Measurements from ENCODE around the gene TUBA1A. TPM values are rescaled to one million over a fixed set of nuclear protein-coding genes. Genes with fewer than 3 reads are reported as not detected.
"Not testable (repeated sequence)": the region's sequence is repeated elsewhere in the genome, so short reads cannot be mapped to it uniquely, and the experiment has no call there.

Gene TUBA1A
- total RNA-seq, 1 donor from 2014 or later = 1,186 TPM

GRCh38 chr12:49160399-49160798 lies 28.5 kb downstream of the TUBA1A start:
- no peak for DNase-seq (ENCODE audit: low read depth, low spot score)

GRCh38 chr12:49154221-49154620 lies 34.7 kb downstream of the TUBA1A start:
- no peak for DNase-seq (ENCODE audit: low read depth, low spot score)

GRCh38 chr12:49147384-49147783 lies 41.5 kb downstream of the TUBA1A start:
- DNase-seq (ENCODE audit: low read depth, low spot score) = no peak

- no peak for DNase-seq (ENCODE audit: low read depth, low spot score)
Measured at GRCh38 chr12:49146406-49146805, 42.5 kb downstream of the TUBA1A start.

- DNase-seq (ENCODE audit: low read depth, low spot score) = no peak
Measured at GRCh38 chr12:49144384-49144783, 44.5 kb downstream of the TUBA1A start.

GRCh38 chr12:49138999-49139398 lies 49.9 kb downstream of the TUBA1A start:
- no peak for DNase-seq (ENCODE audit: low read depth, low spot score)

GRCh38 chr12:49138587-49138986 lies 50.3 kb downstream of the TUBA1A start:
- no peak for DNase-seq (ENCODE audit: low read depth, low spot score)

- no peak for DNase-seq (ENCODE audit: low read depth, low spot score)
Measured at GRCh38 chr12:49137476-49137875, 51.4 kb downstream of the TUBA1A start.

- not testable (repeated sequence) for DNase-seq (ENCODE audit: low read depth, low spot score)
Measured at GRCh38 chr12:49136997-49137396, 51.9 kb downstream of the TUBA1A start.

Other genes starting within 250 kb of the TUBA1A start
- 46.8 and 56.2 TPM in 2 replicates for gene ARF3, start 231.6 kb downstream of the TUBA1A start, total RNA-seq
- under 0.01 TPM in 1 of 2 replicates, not detected in the other for gene WNT10B, start 217.3 kb downstream of the TUBA1A start, total RNA-seq
- gene WNT1, start 210.8 kb downstream of the TUBA1A start, total RNA-seq = not detected in 2 replicates
- 0.14 and 0.26 TPM in 2 replicates for gene DDN, start 189.7 kb downstream of the TUBA1A start, total RNA-seq
- 41.2 and 64.7 TPM in 2 replicates for gene PRKAG1, start 170.3 kb downstream of the TUBA1A start, total RNA-seq
- 29.7 and 36.8 TPM in 2 replicates for gene KMT2D, start 128.3 kb downstream of the TUBA1A start, total RNA-seq
- gene RHEBL1, start 119.1 kb downstream of the TUBA1A start, total RNA-seq = 2.2 and 3.0 TPM in 2 replicates
- 5.8 and 18.8 TPM in 2 replicates for gene DHH, start 94.3 kb downstream of the TUBA1A start, total RNA-seq
- gene LMBR1L, start 78.2 kb downstream of the TUBA1A start, total RNA-seq = 69.8 and 73.5 TPM in 2 replicates
- 2,136 and 3,345 TPM in 2 replicates for gene TUBA1B, start 57.7 kb downstream of the TUBA1A start, total RNA-seq
- gene TUBA1C, start 76.0 kb upstream of the TUBA1A start, total RNA-seq = 419 and 740 TPM in 2 replicates
- 0.26 and 0.53 TPM in 2 replicates for gene PRPH, start 106.1 kb upstream of the TUBA1A start, total RNA-seq
- gene TROAP, start 134.2 kb upstream of the TUBA1A start, total RNA-seq = 16.9 and 19.6 TPM in 2 replicates
- gene C1QL4, start 148.1 kb upstream of the TUBA1A start, total RNA-seq = 0.04 and 0.13 TPM in 2 replicates
- gene DNAJC22, start 157.8 kb upstream of the TUBA1A start, total RNA-seq = 0.79 and 0.85 TPM in 2 replicates
- gene SPATS2, start 178.4 kb upstream of the TUBA1A start, total RNA-seq = 44.5 and 45.5 TPM in 2 replicates

Data from pulmonary artery endothelial cell (primary cell).